NCI-H1436 treated with DMSO at 0.1 percent for 48 hours (cell line): Measurements from ENCODE around the gene TMED5.

Experiments used
- DNase-seq: peaks from one replicate; lab custom pipeline; 2025; lab: John Stamatoyannopoulos, UW

The TMED5 gene

DNA sequence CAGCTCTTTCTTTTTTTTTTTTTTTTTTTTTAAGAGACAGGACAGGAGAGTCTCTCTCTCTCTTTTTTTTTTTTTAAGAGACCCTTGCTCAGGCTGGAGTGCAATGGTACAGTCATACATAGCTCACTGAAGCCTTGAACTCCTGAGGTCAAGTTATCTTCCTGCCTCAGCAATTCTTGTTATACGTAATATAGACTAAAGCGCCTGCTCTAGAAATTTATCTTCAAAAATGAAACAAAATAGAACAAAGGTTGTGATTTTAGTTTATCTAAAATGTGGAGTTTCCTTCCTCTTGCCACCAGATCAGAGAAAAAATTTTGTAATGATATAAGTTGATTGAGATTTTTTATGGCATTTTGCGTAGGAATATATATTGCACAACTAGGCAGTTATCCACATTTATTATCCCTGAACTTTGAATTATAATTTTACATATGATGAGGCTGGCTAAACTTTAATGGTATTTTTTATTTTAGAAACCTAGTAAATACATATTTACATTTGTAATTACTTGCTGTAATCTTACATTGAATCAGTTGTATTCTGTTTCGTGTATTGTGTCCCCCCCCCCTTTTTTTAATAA is 56.9 kb downstream of the TMED5 start:
- DNase-seq: no peak

- DNase-seq: no peak
Measured at GRCh38 chr1:93120614-93121013, 59.6 kb downstream of the TMED5 start.

GRCh38 chr1:93114391-93114790 is 65.8 kb downstream of the TMED5 start:
- DNase-seq: no peak

DNA sequence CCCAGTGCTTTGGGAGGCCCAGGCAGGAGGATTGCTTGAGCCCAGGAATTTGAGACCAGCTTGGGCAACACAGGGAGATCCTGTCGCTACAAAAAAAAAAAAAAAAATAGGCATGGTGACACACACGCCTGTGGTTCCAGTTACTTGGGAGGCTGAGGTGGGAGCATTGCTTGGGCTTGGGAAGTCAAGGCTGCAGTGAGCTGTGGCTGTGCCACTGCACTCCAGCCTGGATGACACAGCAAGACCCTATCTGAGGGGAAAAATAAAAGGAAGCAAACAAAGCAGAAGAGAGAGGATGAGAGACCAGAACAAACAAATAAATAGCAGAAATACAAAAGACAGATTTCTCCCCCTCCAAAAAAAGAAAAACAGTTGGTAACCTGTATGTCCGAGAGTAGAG is 67.1 kb downstream of the TMED5 start:
- DNase-seq: no peak

DNA sequence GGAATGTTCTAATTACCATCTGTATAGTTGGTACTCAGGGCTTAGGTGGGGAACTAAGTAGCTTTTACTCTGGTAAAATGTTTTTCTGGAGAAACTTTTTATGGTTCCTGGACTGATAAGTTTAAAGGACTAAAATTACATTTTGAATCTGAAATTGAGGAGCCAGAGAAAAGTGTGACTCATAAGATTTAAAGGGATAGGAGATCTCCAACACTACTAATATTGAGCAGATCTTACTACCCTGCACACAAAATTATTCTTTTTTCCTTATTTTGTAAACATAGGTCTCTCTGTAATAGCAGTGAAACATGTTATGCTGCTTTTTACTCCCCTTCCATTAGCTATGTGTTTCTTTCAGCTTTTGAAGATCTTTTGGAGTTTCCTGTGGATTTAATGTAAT is 68.7 kb downstream of the TMED5 start:
- no peak for DNase-seq

DNA sequence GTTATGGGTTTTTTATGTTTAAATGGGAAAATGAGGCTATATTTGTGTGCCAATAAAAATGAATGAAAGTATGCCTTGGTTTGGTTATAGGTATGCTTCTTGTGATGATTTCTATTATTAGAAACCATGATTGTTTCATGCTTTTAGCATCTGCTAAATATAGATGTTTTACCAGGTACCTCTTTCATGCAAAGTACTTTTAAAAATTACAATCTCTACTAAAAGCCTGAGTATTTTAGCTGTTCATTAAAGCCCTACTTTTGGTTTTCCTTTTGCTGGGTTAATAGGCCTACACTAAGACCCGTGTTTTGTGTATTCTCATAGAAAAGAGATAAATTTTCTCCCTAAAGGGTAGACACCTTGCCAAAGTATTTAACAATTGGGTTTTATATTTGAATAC is 69.1 kb downstream of the TMED5 start:
- DNase-seq: no peak

GRCh38 chr1:93109578-93109977 is 70.6 kb downstream of the TMED5 start:
- no peak for DNase-seq

- no peak for DNase-seq
Measured at GRCh38 chr1:93108335-93108734, 71.9 kb downstream of the TMED5 start.

- DNase-seq: no peak
Measured at GRCh38 chr1:93107395-93107794, 72.8 kb downstream of the TMED5 start.

DNA sequence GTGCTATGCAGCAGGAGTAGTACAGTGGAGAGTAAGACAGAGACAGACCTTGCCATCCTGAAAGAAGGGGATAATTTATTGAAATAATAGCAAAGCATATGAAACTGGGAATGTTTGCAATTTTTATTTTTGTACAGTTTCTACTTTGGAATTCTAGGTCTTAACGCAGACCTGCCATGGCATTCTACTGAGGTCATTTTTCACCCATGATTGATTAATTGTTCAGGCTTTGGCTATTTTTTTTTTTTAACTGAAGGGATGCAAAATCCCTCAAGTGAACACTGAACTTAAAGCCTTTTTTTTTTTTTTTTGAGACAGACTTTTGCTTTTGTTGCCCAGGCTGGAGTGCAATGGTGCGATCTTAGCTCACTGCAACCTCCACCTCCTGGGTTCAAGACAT is 74.0 kb downstream of the TMED5 start:
- no peak for DNase-seq

GRCh38 chr1:93102142-93102541 is 78.1 kb downstream of the TMED5 start:
- no peak for DNase-seq
